Stimulated activated CD4-positive, alpha-beta T cell treated with anti-CD3 and anti-CD28 coated beads, Interleukin-1b, Interleukin-23, amount 100 ng/mL, for 24 hours (primary cell): Measurements from ENCODE around the gene ARVCF.

Source experiments
- DNase-seq, 4 experiments: peaks; one replicate each; pipeline ENCODE4 v3.0.0-alpha.2; 2020; ENCODE audit warnings: low read depth in 4 of 4, low spot score in 1 of 4

The ARVCF gene

GRCh38 chr22:20002128-20002527 is 14.5 kb downstream of the ARVCF start:
- no peak for DNase-seq

GRCh38 chr22:20001082-20001638 is 15.5 kb downstream of the ARVCF start:
- no peak for DNase-seq

- no peak for DNase-seq
These were observed 16.2 kb downstream of the ARVCF start for GRCh38 chr22:20000246-20001081.

- no peak for DNase-seq
These were observed 17.4 kb downstream of the ARVCF start for GRCh38 chr22:19998991-19999820.

GRCh38 chr22:19998232-19998951 is 18.2 kb downstream of the ARVCF start:
- DNase-seq = no peak

- no peak for DNase-seq
These were observed 18.9 kb downstream of the ARVCF start for GRCh38 chr22:19997561-19998231.

- no peak for DNase-seq
These were observed 19.8 kb downstream of the ARVCF start for GRCh38 chr22:19996694-19997384.

- DNase-seq = no peak
These were observed 20.8 kb downstream of the ARVCF start for GRCh38 chr22:19995611-19996339.

- no peak for DNase-seq
These were observed 21.6 kb downstream of the ARVCF start for GRCh38 chr22:19994851-19995610.

GRCh38 chr22:19993926-19994325 is 22.7 kb downstream of the ARVCF start:
- DNase-seq = no peak

GRCh38 chr22:19992921-19993355 is 23.7 kb downstream of the ARVCF start:
- DNase-seq = no peak

GRCh38 chr22:19992481-19992911 is 24.1 kb downstream of the ARVCF start:
- DNase-seq = no peak

GRCh38 chr22:19991645-19992451 is 24.8 kb downstream of the ARVCF start:
- no peak for DNase-seq

GRCh38 chr22:19991395-19991644 is 25.3 kb downstream of the ARVCF start:
- DNase-seq = no peak

GRCh38 chr22:19990609-19991394 is 25.8 kb downstream of the ARVCF start:
- DNase-seq = no peak

GRCh38 chr22:19990188-19990587 is 26.4 kb downstream of the ARVCF start:
- no peak for DNase-seq

GRCh38 chr22:19989725-19990067 is 26.9 kb downstream of the ARVCF start:
- no peak for DNase-seq
